DND-41 (cell line): ENCODE measurements around the gene KCNJ11.

ENCODE experiments used
- CTCF ChIP-seq: IDR thresholded peaks from 2 replicates; pipeline ENCODE4 v1.5.1; 2012; ENCODE audit warnings: borderline replicate concordance, low read length, moderate library complexity, mild to moderate bottlenecking; ENCODE audit not compliant: poor library complexity, severe bottlenecking; ENCODE audit errors: extremely low read depth
- EZH2 ChIP-seq: IDR thresholded peaks from 3 replicates; pipeline ENCODE4 v1.6.1; 2012; ENCODE audit warnings: borderline replicate concordance, low read depth, mild to moderate bottlenecking, moderate library complexity, low read length, inconsistent platforms; ENCODE audit not compliant: severe bottlenecking

- TF ChIP-seq CTCF (no peak), EZH2 (no peak)
These were observed 1.2 kb downstream of the KCNJ11 start for GRCh38 chr11:17387254-17387653.
